ENCODE measurements around the gene SMAD5. TPM values are rescaled to one million over a fixed set of nuclear protein-coding genes. Genes with fewer than 3 reads are reported as not detected.

Gene SMAD5
- total and polyA plus RNA-seq, 8 donors: 4.3 to 46.1 (median 20.7) TPM

DNA sequence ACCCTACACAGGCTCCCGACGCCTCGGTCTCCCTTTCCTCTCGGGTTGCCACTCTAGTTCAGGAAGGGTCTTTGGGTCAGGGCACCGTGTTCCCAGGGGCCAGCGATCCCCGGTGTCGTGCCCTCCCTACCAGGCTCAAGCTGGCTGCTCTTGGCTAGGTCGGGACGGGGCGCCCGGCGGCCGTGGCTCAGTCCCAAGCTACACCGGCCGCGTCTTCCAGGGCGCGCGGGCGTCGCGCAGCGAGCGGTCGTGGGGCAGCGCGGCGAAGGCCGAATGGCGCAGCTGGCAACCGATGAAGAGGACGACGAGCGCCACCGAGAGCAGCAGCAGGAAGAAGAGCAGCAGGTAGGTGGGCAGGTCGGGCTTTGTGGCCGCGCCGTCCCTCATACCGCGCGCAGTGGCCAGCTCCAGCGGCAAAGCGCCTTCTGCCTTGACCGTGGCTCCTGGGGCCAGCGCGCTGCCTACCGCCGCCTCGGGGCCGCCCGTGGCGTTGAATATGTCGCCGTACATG lies 59.4 kb downstream of the SMAD5 start:
- Histone ChIP-seq H3K4me3 (peak overlapping the region in 2 of 4 donors; percentile 18 to 42), H3K36me3 (no peaks in the 10 kb centered on the region), H3K9me3 (no peaks in the 10 kb centered on the region), H3K27me3 (no peaks in the 10 kb centered on the region), H3K27ac (peak overlapping the region in 1 of 4 donors; percentile 4), H3K4me1 (peaks cover 0 to 7% (median 7%) of the 10 kb centered on the region in 3 donors)
- FAIRE-seq (no peak), ATAC-seq (peak; percentile 30 to 50 (median 46)), DNase-seq (peak in 1 of 6 donors; percentile 61)
- TF ChIP-seq, protein P1, sequence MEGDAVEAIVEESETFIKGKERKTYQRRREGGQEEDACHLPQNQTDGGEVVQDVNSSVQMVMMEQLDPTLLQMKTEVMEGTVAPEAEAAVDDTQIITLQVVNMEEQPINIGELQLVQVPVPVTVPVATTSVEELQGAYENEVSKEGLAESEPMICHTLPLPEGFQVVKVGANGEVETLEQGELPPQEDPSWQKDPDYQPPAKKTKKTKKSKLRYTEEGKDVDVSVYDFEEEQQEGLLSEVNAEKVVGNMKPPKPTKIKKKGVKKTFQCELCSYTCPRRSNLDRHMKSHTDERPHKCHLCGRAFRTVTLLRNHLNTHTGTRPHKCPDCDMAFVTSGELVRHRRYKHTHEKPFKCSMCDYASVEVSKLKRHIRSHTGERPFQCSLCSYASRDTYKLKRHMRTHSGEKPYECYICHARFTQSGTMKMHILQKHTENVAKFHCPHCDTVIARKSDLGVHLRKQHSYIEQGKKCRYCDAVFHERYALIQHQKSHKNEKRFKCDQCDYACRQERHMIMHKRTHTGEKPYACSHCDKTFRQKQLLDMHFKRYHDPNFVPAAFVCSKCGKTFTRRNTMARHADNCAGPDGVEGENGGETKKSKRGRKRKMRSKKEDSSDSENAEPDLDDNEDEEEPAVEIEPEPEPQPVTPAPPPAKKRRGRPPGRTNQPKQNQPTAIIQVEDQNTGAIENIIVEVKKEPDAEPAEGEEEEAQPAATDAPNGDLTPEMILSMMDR (IDR thresholded peaks at IDR 0.05): no peak
- 1 to 2% methylated on average over 56 of the region's 56 CpGs for WGBS, 2 donors
- intact Hi-C loops (cut with DNase I): no loop called here

DNA sequence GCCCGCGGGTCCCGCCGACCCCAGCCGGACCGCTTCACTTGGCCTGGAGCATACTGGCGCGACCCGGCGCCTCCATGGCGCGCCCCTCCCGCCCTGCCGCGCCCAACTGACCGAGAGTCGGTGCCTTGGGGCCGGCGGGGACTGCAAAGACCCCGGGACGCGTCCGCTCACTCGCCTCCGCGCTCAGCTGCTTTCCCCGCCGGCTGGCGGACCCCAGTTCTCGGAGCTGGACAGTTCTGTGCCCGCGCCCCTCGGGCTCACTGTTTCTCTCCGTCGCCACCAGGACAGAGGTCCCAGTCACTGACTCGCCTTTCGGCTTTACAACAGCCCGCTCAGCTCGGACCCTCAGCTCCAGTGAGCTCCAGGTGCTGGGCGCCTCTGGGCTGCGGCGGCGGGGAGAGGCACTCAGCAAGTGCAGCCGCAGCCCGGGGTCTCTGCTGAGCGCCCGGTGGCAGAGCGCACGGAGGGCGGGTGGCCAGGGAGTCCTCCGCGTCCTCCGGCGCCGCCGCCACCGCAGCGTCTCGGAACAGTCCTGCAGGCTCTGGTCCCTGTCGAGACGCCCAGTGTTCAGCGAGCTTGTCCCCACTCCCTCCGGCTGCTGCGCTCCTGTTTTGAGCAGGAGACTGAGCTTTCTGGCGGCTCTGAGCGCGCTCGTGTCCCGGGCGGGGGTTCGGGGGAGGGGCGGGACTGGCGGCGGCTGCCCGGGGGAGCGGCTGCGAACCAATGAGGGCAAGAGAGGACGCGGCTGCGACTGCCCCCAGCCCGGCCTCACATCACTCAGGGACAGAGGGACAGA lies 60.1 kb downstream of the SMAD5 start, which contains the start of gene SMIM32:
TSS of gene SMIM32 (minus strand) at position 637 of the 796 bp plus-strand sequence. CDS start 638 bp downstream, outside the sequence.
- TF ChIP-seq, protein P1 (IDR thresholded peaks at IDR 0.05): no peak
- Histone ChIP-seq H3K27me3 (no peaks in the 10 kb centered on the region), H3K4me3 (peak within 1 kb of the TSS in 2 of 4 donors; percentile 18 to 42), H3K4me1 (peaks cover 0 to 7% (median 7%) of the 10 kb centered on the region in 3 donors), H3K36me3 (no peaks in the 10 kb centered on the region), H3K27ac (peak within 1 kb of the TSS in 1 of 4 donors; percentile 4), H3K9me3 (no peaks in the 10 kb centered on the region)
- intact Hi-C loops (cut with DNase I): no loop called here
- FAIRE-seq (no peak), DNase-seq (peak in 3 of 6 donors; percentile 10 to 72 (median 69)), ATAC-seq (peak; percentile 23 to 66 (median 56))
- WGBS, 2 donors: 1% methylated on average over 76 to 81 of the region's 81 CpGs

DNA sequence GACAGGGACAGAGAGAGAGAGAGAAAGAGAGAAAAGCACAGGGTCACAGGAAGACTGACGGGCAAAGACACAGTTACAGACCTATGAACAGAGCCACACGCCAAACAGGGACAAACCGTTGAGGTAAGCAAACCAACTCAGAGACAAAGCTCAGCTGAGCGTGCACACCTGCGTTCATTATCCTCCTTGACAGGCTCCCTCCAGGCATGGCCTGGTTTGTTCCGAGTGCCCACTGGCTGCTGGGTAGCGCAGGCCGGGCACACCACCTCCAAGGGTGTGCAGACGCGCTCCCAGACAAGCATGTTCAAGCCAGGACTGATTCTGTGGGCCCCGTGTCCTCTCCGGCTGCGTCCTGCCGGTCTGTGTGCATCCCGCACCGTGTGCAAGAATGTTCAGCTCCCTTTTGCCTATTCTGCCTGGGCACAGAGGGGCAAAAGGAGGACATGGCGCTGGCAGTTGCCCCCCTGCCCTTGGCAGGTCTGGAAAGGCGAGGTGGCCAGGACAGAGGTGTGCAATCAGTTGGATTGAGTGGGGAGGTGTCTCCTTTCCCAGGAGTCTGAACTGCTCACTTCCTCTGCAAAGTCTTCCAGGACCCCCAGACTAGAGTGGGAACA lies 60.8 kb downstream of the SMAD5 start:
- FAIRE-seq (no peak), DNase-seq (no peak), ATAC-seq (peak in 1 of 4 donors; percentile 9)
- H3K36me3 ChIP-seq: no peaks in the 10 kb centered on the region
- no peaks in the 10 kb centered on the region for H3K27me3 ChIP-seq
- H3K9me3 ChIP-seq: no peaks in the 10 kb centered on the region
- intact Hi-C loops (cut with DNase I): no loop called here
- TF ChIP-seq, protein P1 (IDR thresholded peaks at IDR 0.05): no peak
- WGBS, 2 donors: 40 to 42% methylated on average over 18 of the region's 18 CpGs
- H3K4me1 ChIP-seq: peaks cover 0 to 7% (median 7%) of the 10 kb centered on the region in 3 donors
- H3K4me3 ChIP-seq: peak overlapping the region in 1 of 4 donors; percentile 42
- H3K27ac ChIP-seq: no peak overlapping the region

DNA sequence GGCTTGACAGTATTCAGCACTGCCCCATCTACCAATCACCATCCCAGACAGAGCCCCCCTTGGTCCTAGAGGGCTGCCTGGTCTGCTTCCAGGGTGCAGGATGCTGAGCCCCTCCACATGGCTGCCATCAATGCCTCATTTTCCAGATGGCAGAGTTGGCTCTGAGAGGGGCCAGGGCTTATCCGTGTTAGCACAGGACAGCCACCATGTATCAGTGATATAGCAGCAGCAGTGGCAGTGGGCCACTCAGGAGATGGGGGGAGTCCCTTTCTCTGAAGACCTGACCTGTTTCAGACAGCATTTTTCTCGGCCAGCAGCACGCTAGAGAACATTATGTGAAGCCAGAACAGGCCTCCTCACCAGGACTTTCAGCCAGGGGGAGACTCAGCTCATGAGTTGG lies 61.9 kb downstream of the SMAD5 start:
- no peak overlapping the region for H3K4me3 ChIP-seq
- intact Hi-C loops (cut with DNase I): no loop called here
- WGBS, 2 donors: 68 to 77% methylated on average over 3 of the region's 3 CpGs
- no peak for DNase-seq
- no peaks in the 10 kb centered on the region for H3K27me3 ChIP-seq
- FAIRE-seq: no peak
- H3K9me3 ChIP-seq: no peaks in the 10 kb centered on the region
- TF ChIP-seq, protein P1 (IDR thresholded peaks at IDR 0.05): no peak
- no peaks in the 10 kb centered on the region for H3K36me3 ChIP-seq
- peaks cover 0 to 7% (median 7%) of the 10 kb centered on the region in 3 donors for H3K4me1 ChIP-seq
- ATAC-seq: no peak
- H3K27ac ChIP-seq: no peak overlapping the region

All from pancreas (tissue), 10 donors.